ENCODE data around the gene RGMB.

GRCh38 chr5:98843481-98843880, 70.0 kb downstream of the RGMB start:
- TF ChIP-seq POLR2A (IDR thresholded peaks at IDR 0.05) (no peak), CTCF (IDR thresholded peaks at IDR 0.05) (no peak)
